ENCODE data around the gene MIP. TPM values are rescaled to one million over a fixed set of nuclear protein-coding genes. Genes with fewer than 3 reads are reported as not detected.

The MIP gene
- total and polyA plus RNA-seq, 2 of the 4 experiments (the other 2 are of a cell fraction) = not detected

GRCh38 chr12:56410768-56411167 lies 43.7 kb downstream of the MIP start:
- Histone ChIP-seq H3K9me3 (ENCODE audit: control insufficient read depth, insufficient read depth, low read length) (no peaks in the 10 kb centered on the region), H2BK5ac (ENCODE audit: low read depth, low read length, poor library complexity, severe bottlenecking) (no peak overlapping the region), H3K9me1 (ENCODE audit: insufficient read depth, low read length) (no peaks in the 10 kb centered on the region), H4K91ac (ENCODE audit: insufficient read depth, low read depth, low read length) (no peak overlapping the region), H2BK20ac (ENCODE audit: low read depth, low read length) (no peak overlapping the region), H3K18ac (ENCODE audit: low read depth, low read length) (no peak overlapping the region), H3K4me3 (ENCODE audit: insufficient read depth, low read depth, low read length) (no peak overlapping the region), H2AK5ac (ENCODE audit: low read depth, low read length) (no peak overlapping the region), H4K8ac (ENCODE audit: low read depth in 2 of 2, low read length in 2 of 2) (no peak overlapping the region), H2BK120ac (ENCODE audit: low read depth, low read length) (no peak overlapping the region), H3K14ac (replicated peaks; ENCODE audit: low read depth, low read length) (no peak overlapping the region), H2AK9ac (replicated peaks; ENCODE audit: low read depth, low read length, poor library complexity) (no peak overlapping the region), H3K79me1 (ENCODE audit: low read depth in 1 of 2, low read length in 2 of 2) (no peaks in the 10 kb centered on the region), H3K23ac (ENCODE audit: low read depth, low read length) (no peak overlapping the region), H3K4me1 (ENCODE audit: control insufficient read depth, insufficient read depth, low read length) (no peaks in the 10 kb centered on the region), H3K9ac (ENCODE audit: low read depth, low read length) (no peak overlapping the region), H3K4me2 (ENCODE audit: low read depth, low read length) (no peak overlapping the region), H2AFZ (replicated peaks; ENCODE audit: low read length, poor library complexity) (no peak overlapping the region), H3K27ac (ENCODE audit: insufficient read depth, low read length) (no peak overlapping the region), H3K56ac (ENCODE audit: extremely low read depth, insufficient read depth, low read length) (no peak overlapping the region), H2BK15ac (ENCODE audit: low read depth, low read length) (no peak overlapping the region), H3K27me3 (ENCODE audit: control insufficient read depth, insufficient read depth, low read length) (no peaks in the 10 kb centered on the region; the same call in 1 of the 2 replicates), H3K4ac (ENCODE audit: low read depth, low read length) (no peak overlapping the region), H4K5ac (ENCODE audit: low read depth, low read length) (no peak overlapping the region), H3K36me3 (ENCODE audit: control insufficient read depth, insufficient read depth, low read length) (no peaks in the 10 kb centered on the region), H4K20me1 (ENCODE audit: insufficient read depth, low read length) (no peaks in the 10 kb centered on the region)
- in situ Hi-C loops (cut with MboI; ENCODE audit: low sequenced_read_pairs) = no loop called here
- intact Hi-C loops (cut with micrococcal nuclease) = no loop called here
- whole genome bisulfite sequencing, 2 experiments (ENCODE audit: extremely low coverage in 2 of 2, insufficient read length in 1 of 2) = 100% methylated on average over 1 of the region's 4 CpGs; no CpG with 5 or more reads in 1 of the 2 experiments
- dilution Hi-C loops (cut with HindIII; ENCODE audit: low sequenced_read_pairs, unreplicated experiment) = no loop called here
- no TSS peak for BruUV-seq (replicated peaks)
- ChIA-PET POLR2A (ENCODE audit: unreplicated experiment) (no interaction called here), CTCF (no interaction called here)
- TF ChIP-seq MAZ (IDR thresholded peaks at IDR 0.05; ENCODE audit: borderline replicate concordance, low read depth, low read length) = no peak
- no peak for TF ChIP-seq SMC3 (IDR thresholded peaks at IDR 0.05; ENCODE audit: low read depth, low read length)
- TF ChIP-seq MXI1 (IDR thresholded peaks at IDR 0.05; ENCODE audit: borderline replicate concordance, low read depth, low read length) = no peak
- TF ChIP-seq NFE2L2 (IDR thresholded peaks at IDR 0.05; ENCODE audit: low read depth, low read length) = no peak
- no peak for TF ChIP-seq FOS (IDR thresholded peaks at IDR 0.05; ENCODE audit: low read depth, low read length)
- TF ChIP-seq CTCF (conservative IDR thresholded peaks at IDR 0.05; ENCODE audit: low read depth, low read length) = no peak
- no peak for TF ChIP-seq RFX5 (IDR thresholded peaks at IDR 0.05; ENCODE audit: low read depth, low read length)
- no peak for TF ChIP-seq RAD21 (IDR thresholded peaks at IDR 0.05; ENCODE audit: low read length)
- TF ChIP-seq CEBPB (IDR thresholded peaks at IDR 0.05; ENCODE audit: low read depth, low read length) = no peak
- TF ChIP-seq BHLHE40 (IDR thresholded peaks at IDR 0.05; ENCODE audit: low read depth, low read length) = no peak
- TF ChIP-seq RCOR1 (IDR thresholded peaks at IDR 0.05; ENCODE audit: insufficient replicate concordance, low read length) = no peak
- TF ChIP-seq CHD1 (IDR thresholded peaks at IDR 0.05; ENCODE audit: low read depth, low read length) = no peak
- TF ChIP-seq POLR2A (IDR thresholded peaks at IDR 0.05; ENCODE audit: low read depth, low read length) = no peak
- no peak for TF ChIP-seq MAFK (IDR thresholded peaks at IDR 0.05; ENCODE audit: low read depth, low read length)
- no peak for TF ChIP-seq ELK1 (IDR thresholded peaks at IDR 0.05; ENCODE audit: borderline replicate concordance, low read depth, low read length)
- TF ChIP-seq USF2 (IDR thresholded peaks at IDR 0.05; ENCODE audit: low read depth, low read length) = no peak
- no peak for ATAC-seq (ENCODE audit: low read depth)
- DNase-seq = no peak
